K562 (cell line): ENCODE measurements around the gene KIF6. TPM values are rescaled to one million over a fixed set of nuclear protein-coding genes. Genes with fewer than 3 reads are reported as not detected.
A peak's percentile ranks its signal among the peaks of the same experiment; 100 is the strongest.

ENCODE experiments used
- ATAC-seq: fragments of 200-7000 bp; cut with Tn5 transposase; 3 replicates; pipeline ENCODE4 v1.9.1; 2020; ENCODE audit warnings: moderate library complexity
- BruUV-seq: library from RNA; stranded (reverse); fragments of 400-500 nt; replicated peaks from 2 replicates; lab custom pipeline; 2021; lab: Mats Ljungman, UMichigan
- CTCF ChIA-PET: fragments of 300-600 bp; formaldehyde crosslinking; extraction: SDS; loops from one replicate; lab custom pipeline; 2021; ENCODE audit warnings: low intra/inter-chr PET ratio; lab: Yijun Ruan, JAX
- POLR2A ChIA-PET: fragments of 300-600, 350-650 bp; sonication (Branson Sonifier 250); formaldehyde crosslinking; extraction: SDS; loops from one replicate; lab custom pipeline; 2021; ENCODE audit warnings: antibody characterized with exemption, inconsistent platforms; lab: Yijun Ruan, JAX
- DNase-seq, 4 experiments: peaks; one replicate each; pipeline versions ENCODE4 v3.0.0 to v3.0.0-alpha.2; 2011 to 2018; ENCODE audit warnings: low spot score in 3 of 4, mixed read lengths in 3 of 4; ENCODE audit errors: extremely low read depth in 1 of 4
- FAIRE-seq: peaks from 2 replicates; lab custom pipeline; 2011; peaks lifted over from hg19 to GRCh38; lab: Jason Lieb, UNC
- H2AFZ ChIP-seq: 2 replicates; pipeline ENCODE4 v1.6.0; 2011; ENCODE audit warnings: low read depth, low read length, control low read depth, inconsistent platforms
- H3K27ac ChIP-seq: fragments of 200-600 bp; 3 replicates; pipeline ENCODE4 v1.8.0; 2011; ENCODE audit warnings: low read depth, mild to moderate bottlenecking, control low read depth, inconsistent platforms, low read length, moderate library complexity, mixed read lengths; ENCODE audit errors: extremely low read depth
- H3K27me3 ChIP-seq, 2 experiments: fragments of 300-600 bp in 1 of 2; 2 replicates in 1 of 2; 3 replicates in 1 of 2; pipeline versions ENCODE4 v1.6.0 to v1.8.0; 2011; ENCODE audit warnings: inconsistent platforms in 2 of 2, low read length in 2 of 2, mild to moderate bottlenecking in 1 of 2, mixed read lengths in 1 of 2, moderate library complexity in 1 of 2; ENCODE audit not compliant: control insufficient read depth in 2 of 2, insufficient read depth in 2 of 2
- H3K36me3 ChIP-seq: fragments of 300-600 bp; 3 replicates; pipeline ENCODE4 v1.8.0; 2011; ENCODE audit warnings: mild to moderate bottlenecking, low read length, inconsistent platforms; ENCODE audit not compliant: control insufficient read depth, insufficient read depth
- H3K4me1 ChIP-seq, 2 experiments: fragments of 200-600 bp in 1 of 2; replicated peaks in 1 of 2; 2 replicates in 1 of 2; 3 replicates in 1 of 2; pipeline versions ENCODE4 v1.5.1 to v1.8.0; 2011; ENCODE audit warnings: inconsistent platforms in 2 of 2, low read length in 2 of 2, mild to moderate bottlenecking in 1 of 2, mixed read lengths in 1 of 2, moderate library complexity in 1 of 2; ENCODE audit not compliant: control insufficient read depth in 2 of 2, insufficient read depth in 2 of 2
- H3K4me2 ChIP-seq: 2 replicates; pipeline ENCODE4 v1.6.1; 2011; ENCODE audit warnings: low read length, control low read depth, inconsistent platforms, mixed read lengths; ENCODE audit not compliant: insufficient read depth
- H3K4me3 ChIP-seq: fragments of 200-600 bp; sonication (generic), shearing (Covaris generic); 2 replicates; pipeline ENCODE4 v1.5.1; 2016; ENCODE audit warnings: control low read depth, inconsistent platforms
- H3K79me2 ChIP-seq: fragments of 200-600 bp; 3 replicates; pipeline ENCODE4 v1.8.0; 2011; ENCODE audit warnings: low read length, inconsistent platforms; ENCODE audit not compliant: control insufficient read depth, insufficient read depth
- H3K9ac ChIP-seq, 2 experiments: 2 replicates each; pipeline versions ENCODE4 v1.6.0 to v1.6.1; 2011; ENCODE audit warnings: low read depth in 2 of 2, low read length in 2 of 2, control low read depth in 1 of 2, inconsistent platforms in 1 of 2, mild to moderate bottlenecking in 1 of 2, mixed read lengths in 1 of 2; ENCODE audit not compliant: insufficient read depth in 1 of 2
- H3K9me1 ChIP-seq: one replicate; pipeline ENCODE4 v1.6.0; 2011; ENCODE audit warnings: inconsistent platforms, mild to moderate bottlenecking, low read length, moderate library complexity; ENCODE audit not compliant: control insufficient read depth, insufficient read depth
- H3K9me3 ChIP-seq: replicated peaks from 2 replicates; pipeline ENCODE4 v1.5.1; 2011; ENCODE audit warnings: low read depth, low read length, inconsistent platforms; ENCODE audit not compliant: control insufficient read depth, insufficient read depth
- H4K20me1 ChIP-seq: replicated peaks from 2 replicates; pipeline ENCODE4 v1.6.1; 2011; ENCODE audit warnings: low read length, inconsistent platforms, mixed read lengths; ENCODE audit not compliant: control insufficient read depth, insufficient read depth
- BHLHE40 ChIP-seq: IDR thresholded peaks from 2 replicates; pipeline ENCODE4 v1.6.1; 2011; ENCODE audit warnings: low read length, improper control_type of control experiment
- BRD9 ChIP-seq: fragments of 450-650 bp; IDR thresholded peaks from 2 replicates; pipeline ENCODE4 v1.6.1; 2018; ENCODE audit warnings: low read depth; ENCODE audit not compliant: partially characterized antibody
- CBFA2T2 ChIP-seq: fragments of 450-650 bp; conservative IDR thresholded peaks from 2 replicates; pipeline ENCODE4 v1.6.1; 2017; ENCODE audit warnings: mild to moderate bottlenecking
- CBFA2T3 ChIP-seq: fragments of 450-650 bp; IDR thresholded peaks from 2 replicates; pipeline ENCODE4 v1.6.1; 2017
- CHD4 ChIP-seq: fragments of 200-600 bp; sonication (generic); IDR thresholded peaks from 3 replicates; pipeline ENCODE4 v1.6.1; 2012; ENCODE audit warnings: low read depth, mild to moderate bottlenecking, mixed read lengths, low read length, inconsistent platforms; ENCODE audit not compliant: insufficient read depth, insufficient replicate concordance, poor library complexity, severe bottlenecking
- DDX20 ChIP-seq: fragments of 450-650 bp; IDR thresholded peaks from 2 replicates; pipeline ENCODE4 v1.6.1; 2016; ENCODE audit warnings: missing genetic modification characterization, low read depth, mild to moderate bottlenecking, missing compliant biosample characterization, moderate library complexity
- EGR1 ChIP-seq: fragments of 450-650 bp; conservative IDR thresholded peaks from 2 replicates; pipeline ENCODE4 v1.6.1; 2017; ENCODE audit warnings: mild to moderate bottlenecking
- EP300 ChIP-seq: IDR thresholded peaks from 2 replicates; pipeline ENCODE4 v1.6.1; 2012; ENCODE audit warnings: low read length, improper control_type of control experiment
- FOXA3 ChIP-seq, 2 experiments: fragments of 450-650 bp in 1 of 2; sonication (generic) in 1 of 2; formaldehyde crosslinking; IDR thresholded peaks in 1 of 2; conservative IDR thresholded peaks in 1 of 2; 2 replicates each; pipeline versions ENCODE4 v1.4.0 to v1.8.0; 2020 to 2022; ENCODE audit warnings: mild to moderate bottlenecking in 2 of 2, missing genetic modification reagents in 1 of 2
- GTF2A2 ChIP-seq: IDR thresholded peaks from 2 replicates; pipeline ENCODE4 v1.6.1; 2016; ENCODE audit warnings: mild to moderate bottlenecking, missing genetic modification characterization, missing compliant biosample characterization
- KDM5B ChIP-seq: fragments of 200-600 bp; sonication (generic); IDR thresholded peaks from 2 replicates; pipeline ENCODE4 v1.6.1; 2012; ENCODE audit warnings: low read depth, mild to moderate bottlenecking, moderate library complexity, low read length, control low read depth, inconsistent platforms; ENCODE audit not compliant: insufficient replicate concordance
- MAFF ChIP-seq: IDR thresholded peaks from 2 replicates; pipeline ENCODE4 v1.6.1; 2012; ENCODE audit warnings: low read length, improper control_type of control experiment
- PPARD ChIP-seq: fragments of 250-450 bp; sonication (Bioruptor Pico); IDR thresholded peaks from 2 replicates; pipeline ENCODE4 v1.8.0; 2022; ENCODE audit warnings: inconsistent platforms, mild to moderate bottlenecking, moderate library complexity
- PURB ChIP-seq: sonication (generic); formaldehyde crosslinking; IDR thresholded peaks from 2 replicates; pipeline ENCODE4 v1.9.0; 2021; ENCODE audit warnings: low read depth, mild to moderate bottlenecking, missing genetic modification reagents
- RBM25 ChIP-seq: fragments of 200-400 bp; formaldehyde crosslinking; IDR thresholded peaks from 2 replicates; pipeline ENCODE4 v1.6.1; 2018; ENCODE audit warnings: low read length, low read depth, moderate library complexity; ENCODE audit not compliant: severe bottlenecking
- TCF7 ChIP-seq: sonication (generic); IDR thresholded peaks from 2 replicates; pipeline ENCODE4 v1.6.1; 2016; ENCODE audit warnings: antibody characterized with exemption, borderline replicate concordance
- WGBS: fragments of 100-300 bp; shearing (Covaris generic); methylation state at CpG from one replicate; pipeline ENCODE4 v1.1.6; 2016; ENCODE audit warnings: low coverage, mixed read lengths; ENCODE audit not compliant: insufficient coverage; ENCODE audit errors: missing lambda C conversion rate; 5-methylcytosine and 5-hydroxymethylcytosine counted together
- in situ Hi-C: fragments of 300-500 bp; cut with MboI; formaldehyde crosslinking; loops from 4 replicates; pipeline ENCODE4 v1.15.0; 2018; ENCODE audit warnings: inconsistent platforms, mixed read lengths
- intact Hi-C: fragments of 100-400 bp; cut with micrococcal nuclease; formaldehyde crosslinking; loops from 2 replicates; pipeline ENCODE4 v1.14.2; 2022
- polyA plus RNA-seq, 8 experiments: library from polyadenylated mRNA; depleted of rRNA in 4 of 8; stranded (reverse) in 5 of 8; unstranded in 3 of 8; fragments of >200 nt; fragmentation: Nextera tagmentation in 2 of 8; fragmentation: Illumina TruSeq in 1 of 8; extraction: Ambion mirVana in 2 of 8; extraction: Trizol in 1 of 8; gene quantifications; 2 replicates each; pipeline versions ENCODE4 v1.2.1 to v1.2.3, GENCODE V29; 2011 to 2014; ENCODE audit warnings: inconsistent platforms in 1 of 8, missing spikeins in 1 of 8
- total RNA-seq, 7 experiments: library from RNA; depleted of rRNA in 6 of 7; stranded (reverse); fragments of >200 nt in 6 of 7; fragmentation: Illumina TruSeq in 2 of 7; extraction: Trizol in 2 of 7; gene quantifications; 2 replicates each; pipeline versions ENCODE4 v1.2.1 to v1.2.3, GENCODE V29; 2011 to 2021; ENCODE audit warnings: low replicate concordance in 1 of 7
- TF ChIP-seq, protein P1 (sequence below): fragments of 250-450 bp; sonication (Bioruptor Pico); IDR thresholded peaks from 2 replicates; pipeline ENCODE4 v1.5.0; 2022; ENCODE audit warnings: mild to moderate bottlenecking
- TF ChIP-seq, protein P2 (sequence below): fragments of 250-450 bp; sonication (Bioruptor Pico); IDR thresholded peaks from 2 replicates; pipeline ENCODE4 v1.4.0; 2020; ENCODE audit warnings: mild to moderate bottlenecking, moderate library complexity

KIF6 gene
- total and polyA plus RNA-seq, 9 of the 15 experiments (the other 6 are each of a cell fraction or from before 2014, with no cell fraction given): not detected

DNA sequence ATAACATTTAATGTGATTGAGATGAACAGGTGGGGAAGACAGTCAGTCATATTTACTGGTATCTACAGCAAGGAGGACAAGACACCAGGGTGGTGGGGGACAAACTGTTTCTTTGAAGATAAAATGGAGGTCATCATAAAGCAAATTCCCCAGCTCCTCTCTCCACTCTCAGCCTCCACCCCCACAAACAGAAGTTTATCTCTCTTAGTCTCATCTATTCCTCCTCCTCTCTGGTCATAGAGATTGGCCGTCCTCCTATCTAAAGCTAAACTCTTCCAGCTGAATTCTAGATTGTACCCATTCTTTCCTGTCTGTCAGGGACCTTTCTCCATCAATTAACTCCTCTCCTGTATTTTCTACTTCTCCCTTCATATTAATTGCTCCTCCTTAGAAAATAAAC is 71.1 kb downstream of the KIF6 start:
- BruUV-seq: no TSS peak
- no peak overlapping the region for H3K4me3 ChIP-seq
- no peaks in the 10 kb centered on the region for H3K9me1 ChIP-seq
- H2AFZ ChIP-seq: no peak overlapping the region
- H3K4me2 ChIP-seq: no peak overlapping the region
- in situ Hi-C loops: no loop called here
- H3K36me3 ChIP-seq: no peaks in the 10 kb centered on the region
- ChIA-PET POLR2A (interaction anchor here (0.7 kb wide), 1 partner anchor 1105 kb away, joined by 3 read pairs; no protein-coding TSS in a partner anchor), CTCF (no interaction called here)
- no peak overlapping the region for H3K27ac ChIP-seq
- no peak for ATAC-seq
- no peak for FAIRE-seq
- WGBS: 0% methylated on average over 1 of the region's 1 CpG
- H3K27me3 ChIP-seq: 0 out of 5 replicates have a peak, but pooled peaks cover 0 to 2% of the 10 kb centered on the region in 2 experiments
- no peaks in the 10 kb centered on the region; the same call in 1 of the 2 replicates for H4K20me1 ChIP-seq
- peak in 2 of 4 experiments; percentile 3 to 8 for DNase-seq
- intact Hi-C loops: no loop called here
- H3K4me1 ChIP-seq: no peaks in the 10 kb centered on the region
- no peak overlapping the region for H3K9ac ChIP-seq
- H3K9me3 ChIP-seq: no peaks in the 10 kb centered on the region
- H3K79me2 ChIP-seq: no peaks in the 10 kb centered on the region
- TF ChIP-seq GTF2A2 (tag): no peak
- TF ChIP-seq TCF7: no peak
- peak; percentile 60 for TF ChIP-seq EGR1
- TF ChIP-seq EP300: no peak
- TF ChIP-seq CHD4: no peak
- TF ChIP-seq, protein P1, sequence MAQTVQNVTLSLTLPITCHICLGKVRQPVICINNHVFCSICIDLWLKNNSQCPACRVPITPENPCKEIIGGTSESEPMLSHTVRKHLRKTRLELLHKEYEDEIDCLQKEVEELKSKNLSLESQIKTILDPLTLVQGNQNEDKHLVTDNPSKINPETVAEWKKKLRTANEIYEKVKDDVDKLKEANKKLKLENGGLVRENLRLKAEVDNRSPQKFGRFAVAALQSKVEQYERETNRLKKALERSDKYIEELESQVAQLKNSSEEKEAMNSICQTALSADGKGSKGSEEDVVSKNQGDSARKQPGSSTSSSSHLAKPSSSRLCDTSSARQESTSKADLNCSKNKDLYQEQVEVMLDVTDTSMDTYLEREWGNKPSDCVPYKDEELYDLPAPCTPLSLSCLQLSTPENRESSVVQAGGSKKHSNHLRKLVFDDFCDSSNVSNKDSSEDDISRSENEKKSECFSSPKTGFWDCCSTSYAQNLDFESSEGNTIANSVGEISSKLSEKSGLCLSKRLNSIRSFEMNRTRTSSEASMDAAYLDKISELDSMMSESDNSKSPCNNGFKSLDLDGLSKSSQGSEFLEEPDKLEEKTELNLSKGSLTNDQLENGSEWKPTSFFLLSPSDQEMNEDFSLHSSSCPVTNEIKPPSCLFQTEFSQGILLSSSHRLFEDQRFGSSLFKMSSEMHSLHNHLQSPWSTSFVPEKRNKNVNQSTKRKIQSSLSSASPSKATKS (CRISPR knock-in tag): no peak
- TF ChIP-seq BHLHE40: no peak
- no peak for TF ChIP-seq MAFF
- TF ChIP-seq PPARD (CRISPR knock-in tag): no peak
- TF ChIP-seq KDM5B: no peak
- TF ChIP-seq, protein P2, sequence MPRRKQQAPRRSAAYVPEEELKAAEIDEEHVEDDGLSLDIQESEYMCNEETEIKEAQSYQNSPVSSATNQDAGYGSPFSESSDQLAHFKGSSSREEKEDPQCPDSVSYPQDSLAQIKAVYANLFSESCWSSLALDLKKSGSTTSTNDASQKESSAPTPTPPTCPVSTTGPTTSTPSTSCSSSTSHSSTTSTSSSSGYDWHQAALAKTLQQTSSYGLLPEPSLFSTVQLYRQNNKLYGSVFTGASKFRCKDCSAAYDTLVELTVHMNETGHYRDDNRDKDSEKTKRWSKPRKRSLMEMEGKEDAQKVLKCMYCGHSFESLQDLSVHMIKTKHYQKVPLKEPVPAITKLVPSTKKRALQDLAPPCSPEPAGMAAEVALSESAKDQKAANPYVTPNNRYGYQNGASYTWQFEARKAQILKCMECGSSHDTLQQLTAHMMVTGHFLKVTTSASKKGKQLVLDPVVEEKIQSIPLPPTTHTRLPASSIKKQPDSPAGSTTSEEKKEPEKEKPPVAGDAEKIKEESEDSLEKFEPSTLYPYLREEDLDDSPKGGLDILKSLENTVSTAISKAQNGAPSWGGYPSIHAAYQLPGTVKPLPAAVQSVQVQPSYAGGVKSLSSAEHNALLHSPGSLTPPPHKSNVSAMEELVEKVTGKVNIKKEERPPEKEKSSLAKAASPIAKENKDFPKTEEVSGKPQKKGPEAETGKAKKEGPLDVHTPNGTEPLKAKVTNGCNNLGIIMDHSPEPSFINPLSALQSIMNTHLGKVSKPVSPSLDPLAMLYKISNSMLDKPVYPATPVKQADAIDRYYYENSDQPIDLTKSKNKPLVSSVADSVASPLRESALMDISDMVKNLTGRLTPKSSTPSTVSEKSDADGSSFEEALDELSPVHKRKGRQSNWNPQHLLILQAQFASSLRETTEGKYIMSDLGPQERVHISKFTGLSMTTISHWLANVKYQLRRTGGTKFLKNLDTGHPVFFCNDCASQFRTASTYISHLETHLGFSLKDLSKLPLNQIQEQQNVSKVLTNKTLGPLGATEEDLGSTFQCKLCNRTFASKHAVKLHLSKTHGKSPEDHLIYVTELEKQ (CRISPR knock-in tag): no peak
- no peak for TF ChIP-seq BRD9
- TF ChIP-seq RBM25: no peak
- TF ChIP-seq CBFA2T2: peak; percentile 61
- no peak for TF ChIP-seq DDX20
- TF ChIP-seq FOXA3 (CRISPR knock-in tag; conservative IDR thresholded peaks at IDR 0.05 in 1 of 2, IDR thresholded peaks at IDR 0.05 in 1 of 2): no peak
- no peak for TF ChIP-seq PURB (CRISPR knock-in tag)
- TF ChIP-seq CBFA2T3: peak; percentile 74
